GM12872 (cell line): ENCODE data around the gene IL15.

ENCODE experiments used
- TF ChIP-seq, protein P1 (sequence below): IDR thresholded peaks from 3 replicates; pipeline ENCODE4 v1.5.1; 2011; ENCODE audit warnings: low read depth, mild to moderate bottlenecking, low read length, moderate library complexity; ENCODE audit not compliant: insufficient read depth

The IL15 gene

GRCh38 chr4:141614878-141615586 lies 21.4 kb upstream of the IL15 start:
- TF ChIP-seq, protein P1, sequence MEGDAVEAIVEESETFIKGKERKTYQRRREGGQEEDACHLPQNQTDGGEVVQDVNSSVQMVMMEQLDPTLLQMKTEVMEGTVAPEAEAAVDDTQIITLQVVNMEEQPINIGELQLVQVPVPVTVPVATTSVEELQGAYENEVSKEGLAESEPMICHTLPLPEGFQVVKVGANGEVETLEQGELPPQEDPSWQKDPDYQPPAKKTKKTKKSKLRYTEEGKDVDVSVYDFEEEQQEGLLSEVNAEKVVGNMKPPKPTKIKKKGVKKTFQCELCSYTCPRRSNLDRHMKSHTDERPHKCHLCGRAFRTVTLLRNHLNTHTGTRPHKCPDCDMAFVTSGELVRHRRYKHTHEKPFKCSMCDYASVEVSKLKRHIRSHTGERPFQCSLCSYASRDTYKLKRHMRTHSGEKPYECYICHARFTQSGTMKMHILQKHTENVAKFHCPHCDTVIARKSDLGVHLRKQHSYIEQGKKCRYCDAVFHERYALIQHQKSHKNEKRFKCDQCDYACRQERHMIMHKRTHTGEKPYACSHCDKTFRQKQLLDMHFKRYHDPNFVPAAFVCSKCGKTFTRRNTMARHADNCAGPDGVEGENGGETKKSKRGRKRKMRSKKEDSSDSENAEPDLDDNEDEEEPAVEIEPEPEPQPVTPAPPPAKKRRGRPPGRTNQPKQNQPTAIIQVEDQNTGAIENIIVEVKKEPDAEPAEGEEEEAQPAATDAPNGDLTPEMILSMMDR = no peak

DNA sequence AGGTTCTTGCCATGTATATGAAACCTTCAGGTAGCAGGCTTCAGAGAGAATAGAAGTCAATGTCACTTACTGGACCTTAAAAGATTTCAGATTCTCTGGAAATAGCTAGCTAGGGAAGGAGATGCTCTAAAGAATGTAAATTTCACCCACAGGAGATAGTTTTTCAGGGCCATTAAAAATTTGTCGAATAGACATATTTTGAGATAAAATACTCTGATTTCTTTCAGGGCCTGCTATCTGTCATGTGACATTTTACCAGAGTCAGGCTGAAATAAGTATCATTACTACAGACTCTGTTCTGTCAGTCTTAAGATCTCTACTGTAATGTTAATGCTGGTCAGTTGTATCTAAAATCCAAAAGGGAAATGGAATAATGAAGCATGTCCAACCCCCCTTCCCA lies 15.7 kb upstream of the IL15 start:
- TF ChIP-seq, protein P1 = no peak

- TF ChIP-seq, protein P1 = no peak
Measured at GRCh38 chr4:141625023-141625422, 11.4 kb upstream of the IL15 start.

DNA sequence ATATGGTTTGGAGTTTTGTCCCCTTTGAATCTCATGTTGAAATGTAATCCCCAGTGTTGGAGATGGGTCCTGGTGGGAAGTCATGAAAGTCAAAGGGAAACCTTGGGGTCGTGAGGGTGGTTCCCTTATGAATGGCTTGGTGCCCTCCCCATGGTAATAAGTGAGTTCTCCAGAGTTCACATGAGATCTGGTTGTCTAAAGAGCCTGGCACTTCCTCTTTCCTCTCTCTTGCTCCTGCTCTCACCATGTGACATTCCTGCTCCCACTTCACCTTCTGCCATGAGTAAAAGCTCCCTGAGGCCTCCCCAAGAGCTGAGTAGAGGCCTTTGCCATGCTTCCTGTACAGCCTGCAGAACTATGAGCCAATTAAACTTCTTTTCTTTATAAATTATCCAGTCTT lies 5.5 kb upstream of the IL15 start:
- TF ChIP-seq, protein P1 = no peak

DNA sequence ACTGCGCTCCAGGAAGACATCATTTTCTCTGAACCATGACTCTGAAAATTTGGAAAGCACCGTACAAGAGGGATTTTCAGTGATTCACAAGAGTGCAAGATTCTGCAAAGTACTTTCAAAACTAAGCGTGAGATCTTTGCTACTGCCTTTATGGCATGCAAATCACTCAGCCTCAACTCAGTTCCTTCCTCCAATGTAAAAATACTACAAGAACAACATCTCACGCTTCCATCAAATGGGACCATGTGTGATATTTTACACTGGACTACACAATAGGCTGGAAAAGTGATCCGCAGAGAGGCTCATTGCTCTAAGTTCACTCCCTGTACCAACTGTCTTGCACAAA lies 674 bp upstream of the IL15 start:
- TF ChIP-seq, protein P1 = peak; percentile 2; the same call in 1 of the 3 replicates

DNA sequence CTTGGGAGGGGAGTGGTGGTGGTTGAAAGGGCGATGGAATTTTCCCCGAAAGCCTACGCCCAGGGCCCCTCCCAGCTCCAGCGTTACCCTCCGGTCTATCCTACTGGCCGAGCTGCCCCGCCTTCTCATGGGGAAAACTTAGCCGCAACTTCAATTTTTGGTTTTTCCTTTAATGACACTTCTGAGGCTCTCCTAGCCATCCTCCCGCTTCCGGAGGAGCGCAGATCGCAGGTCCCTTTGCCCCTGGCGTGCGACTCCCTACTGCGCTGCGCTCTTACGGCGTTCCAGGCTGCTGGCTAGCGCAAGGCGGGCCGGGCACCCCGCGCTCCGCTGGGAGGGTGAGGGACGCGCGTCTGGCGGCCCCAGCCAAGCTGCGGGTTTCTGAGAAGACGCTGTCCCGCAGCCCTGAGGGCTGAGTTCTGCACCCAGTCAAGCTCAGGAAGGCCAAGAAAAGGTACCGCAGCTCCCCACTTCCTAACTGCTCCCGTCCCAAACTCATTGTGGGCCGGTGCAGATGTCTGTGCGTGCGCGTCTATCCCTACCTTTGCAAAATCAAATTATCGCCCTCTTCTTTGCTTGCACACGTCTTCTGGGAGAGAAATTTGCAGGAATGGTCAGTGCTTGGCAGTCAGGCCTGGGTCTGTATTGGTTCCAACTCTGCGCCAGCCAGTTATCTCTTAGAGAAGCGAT lies 533 bp downstream of the IL15 start:
- TF ChIP-seq, protein P1 = no peak

- TF ChIP-seq, protein P1 = no peak
Measured at GRCh38 chr4:141637565-141637964, 1.2 kb downstream of the IL15 start.
